Activated CD4-positive, alpha-beta T cell treated with anti-CD3 and anti-CD28 coated beads for 24 hours (primary cell): ENCODE results near the gene RASL11B.
"Not testable (repeated sequence)": the region's sequence is repeated elsewhere in the genome, so short reads cannot be mapped to it uniquely, and the experiment has no call there.

Source experiments
- DNase-seq, 2 donors: peaks; one replicate each; pipeline ENCODE4 v3.0.0-alpha.2; 2020; ENCODE audit warnings: low read depth in 2 of 2

The RASL11B gene

GRCh38 chr4:52861879-52862616, at the start of gene RASL11B:
Gene RASL11B (plus strand): TSS chr4:52862317. CDS start chr4:52862508, 191 bp downstream.
- DNase-seq, result peak; percentile 72 to 77

GRCh38 chr4:52813546-52813945, 48.6 kb upstream of the RASL11B start:
- DNase-seq, result no peak

- DNase-seq, result no peak
These were observed 39.5 kb upstream of the RASL11B start for GRCh38 chr4:52822583-52822971.

- no peak for DNase-seq
These were observed 39.0 kb upstream of the RASL11B start for GRCh38 chr4:52822972-52823701.

GRCh38 chr4:52823702-52824092, 38.4 kb upstream of the RASL11B start:
- no peak for DNase-seq

GRCh38 chr4:52824270-52824602, 37.9 kb upstream of the RASL11B start:
- DNase-seq, result no peak

- DNase-seq, result no peak
These were observed 37.3 kb upstream of the RASL11B start for GRCh38 chr4:52824603-52825459.

GRCh38 chr4:52825460-52826090, 36.5 kb upstream of the RASL11B start:
- no peak for DNase-seq

GRCh38 chr4:52833941-52834525, 28.1 kb upstream of the RASL11B start:
- no peak for DNase-seq

- not testable (repeated sequence) for DNase-seq
These were observed 27.3 kb upstream of the RASL11B start for GRCh38 chr4:52834641-52835456.

- no peak for DNase-seq
These were observed 26.0 kb upstream of the RASL11B start for GRCh38 chr4:52836120-52836519.

- no peak for DNase-seq
These were observed 25.4 kb upstream of the RASL11B start for GRCh38 chr4:52836678-52837077.

GRCh38 chr4:52837716-52838558, 24.2 kb upstream of the RASL11B start:
- DNase-seq, result no peak

GRCh38 chr4:52838729-52839586, 23.2 kb upstream of the RASL11B start:
- DNase-seq, result no peak

- DNase-seq, result no peak
These were observed 21.4 kb upstream of the RASL11B start for GRCh38 chr4:52840531-52841370.

- no peak for DNase-seq
These were observed 20.2 kb upstream of the RASL11B start for GRCh38 chr4:52841682-52842456.

- DNase-seq, result no peak
These were observed 19.3 kb upstream of the RASL11B start for GRCh38 chr4:52842792-52843191.
